HEK293 (cell line): Measurements from ENCODE around the gene MRPL43.
A peak's percentile ranks its signal among the peaks of the same experiment; 100 is the strongest.

Experiments
- GFI1B ChIP-seq: fragments of 450-650 bp; formaldehyde crosslinking; IDR thresholded peaks from 2 replicates; pipeline ENCODE4 v1.5.1; 2016; ENCODE audit warnings: missing biosample characterization, missing genetic modification characterization
- HOXA7 ChIP-seq: sonication (generic); formaldehyde crosslinking; IDR thresholded peaks from 2 replicates; pipeline ENCODE4 v1.8.1; 2022; ENCODE audit warnings: missing genetic modification reagents, borderline replicate concordance
- HOXD13 ChIP-seq: sonication (generic); formaldehyde crosslinking; IDR thresholded peaks from 2 replicates; pipeline ENCODE4 v1.8.0; 2022; ENCODE audit warnings: missing genetic modification reagents, borderline replicate concordance
- MYNN ChIP-seq: fragments of 450-650 bp; formaldehyde crosslinking; IDR thresholded peaks from 2 replicates; pipeline ENCODE4 v1.5.1; 2016; ENCODE audit warnings: missing biosample characterization, missing genetic modification characterization, borderline replicate concordance
- WT1 ChIP-seq: fragments of 450-650 bp; formaldehyde crosslinking; IDR thresholded peaks from 2 replicates; pipeline ENCODE4 v1.5.1; 2016; ENCODE audit warnings: missing biosample characterization, missing genetic modification characterization
- ZBTB20 ChIP-seq: fragments of 450-650 bp; formaldehyde crosslinking; IDR thresholded peaks from 2 replicates; pipeline ENCODE4 v1.5.1; 2016; ENCODE audit warnings: missing biosample characterization, missing genetic modification characterization
- ZFP3 ChIP-seq: fragments of 450-650 bp; formaldehyde crosslinking; IDR thresholded peaks from 2 replicates; pipeline ENCODE4 v1.5.1; 2016; ENCODE audit warnings: low read depth, missing biosample characterization, missing genetic modification characterization
- ZNF155 ChIP-seq: fragments of 450-650 bp; formaldehyde crosslinking; IDR thresholded peaks from 2 replicates; pipeline ENCODE4 v1.5.1; 2016; ENCODE audit warnings: missing biosample characterization, missing genetic modification characterization
- ZNF423 ChIP-seq: fragments of 450-650 bp; formaldehyde crosslinking; IDR thresholded peaks from 2 replicates; pipeline ENCODE4 v1.5.1; 2016; ENCODE audit warnings: missing biosample characterization, missing genetic modification characterization
- ZNF529 ChIP-seq: fragments of 450-650 bp; formaldehyde crosslinking; IDR thresholded peaks from 2 replicates; pipeline ENCODE4 v1.5.1; 2017; ENCODE audit warnings: missing genetic modification characterization, missing biosample characterization; ENCODE audit not compliant: insufficient replicate concordance
- ZNF707 ChIP-seq: fragments of 450-650 bp; formaldehyde crosslinking; IDR thresholded peaks from 2 replicates; pipeline ENCODE4 v1.5.1; 2016; ENCODE audit warnings: missing biosample characterization, missing genetic modification characterization
- TF ChIP-seq, protein P1 (sequence below): fragments of 450-650 bp; formaldehyde crosslinking; IDR thresholded peaks from 2 replicates; pipeline ENCODE4 v1.5.0; 2017; ENCODE audit warnings: missing biosample characterization, missing genetic modification characterization, borderline replicate concordance
- TF ChIP-seq, protein P2 (sequence below): fragments of 450-650 bp; formaldehyde crosslinking; IDR thresholded peaks from 2 replicates; pipeline ENCODE4 v1.5.1; 2016; ENCODE audit warnings: missing biosample characterization, missing genetic modification characterization
- TF ChIP-seq, protein P3 (sequence below): fragments of 450-650 bp; IDR thresholded peaks from 2 replicates; pipeline ENCODE4 v1.5.1; 2018; ENCODE audit warnings: missing biosample characterization, mild to moderate bottlenecking, missing genetic modification characterization
- TF ChIP-seq, protein P4 (sequence below): fragments of 450-650 bp; formaldehyde crosslinking; IDR thresholded peaks from 2 replicates; pipeline ENCODE4 v1.5.1; 2016; ENCODE audit warnings: missing biosample characterization, missing genetic modification characterization
- TF ChIP-seq, protein P5 (sequence below): fragments of 450-650 bp; formaldehyde crosslinking; IDR thresholded peaks from 2 replicates; pipeline ENCODE4 v1.5.1; 2016; ENCODE audit warnings: missing biosample characterization, missing genetic modification characterization, borderline replicate concordance
- TF ChIP-seq, protein P6 (sequence below): fragments of 450-650 bp; formaldehyde crosslinking; IDR thresholded peaks from 2 replicates; pipeline ENCODE4 v1.5.1; 2016; ENCODE audit warnings: missing biosample characterization, missing genetic modification characterization, low read depth
- TF ChIP-seq, protein P7 (sequence below): fragments of 450-650 bp; formaldehyde crosslinking; IDR thresholded peaks from 2 replicates; pipeline ENCODE4 v1.5.1; 2017; ENCODE audit warnings: missing biosample characterization, missing genetic modification characterization
- TF ChIP-seq, protein P8 (sequence below): IDR thresholded peaks from 2 replicates; pipeline ENCODE4 v1.6.1; 2011; ENCODE audit warnings: mild to moderate bottlenecking, low read depth, low read length, borderline replicate concordance

Gene MRPL43

DNA sequence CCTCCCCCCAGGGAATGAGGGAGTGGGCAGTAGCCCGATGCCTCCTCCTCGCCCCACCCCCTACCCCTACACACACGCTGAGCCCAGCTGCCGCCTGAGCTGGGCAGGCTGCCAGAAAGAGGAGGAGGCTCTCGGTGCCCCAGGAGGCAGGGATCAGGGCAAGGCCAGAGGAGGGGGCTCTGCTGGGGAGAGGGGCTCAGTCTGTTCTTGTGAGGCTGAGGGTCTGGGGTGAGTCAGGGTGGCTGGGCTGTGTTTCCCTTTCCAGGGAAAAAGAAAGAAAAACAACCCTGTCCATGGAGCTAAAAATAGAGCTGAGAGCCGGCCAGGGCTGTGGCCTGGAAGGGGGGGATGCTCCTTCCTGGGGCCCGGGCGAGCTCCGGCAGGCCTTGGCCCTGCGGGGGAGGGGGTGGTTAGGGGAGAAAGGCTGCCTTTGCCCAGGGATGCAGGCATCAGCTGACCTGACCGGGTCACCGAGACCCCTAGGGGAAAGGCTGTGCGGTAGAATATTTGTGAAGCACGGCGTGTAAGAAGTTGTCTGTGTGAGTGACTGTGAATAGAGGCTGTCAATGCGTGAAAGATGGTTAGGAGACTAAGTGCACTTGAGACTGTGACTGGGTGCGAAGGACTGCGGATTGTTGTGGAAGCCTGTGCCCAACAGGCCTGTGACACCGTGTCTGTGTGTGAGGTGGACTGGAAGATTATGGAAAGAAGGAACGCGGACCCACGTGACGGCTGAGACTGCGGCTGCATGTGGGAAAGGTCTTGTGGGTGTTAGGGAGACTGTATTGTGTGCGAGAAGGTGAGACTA, 11.1 kb upstream of the MRPL43 start (continued):
- TF ChIP-seq, protein P1, sequence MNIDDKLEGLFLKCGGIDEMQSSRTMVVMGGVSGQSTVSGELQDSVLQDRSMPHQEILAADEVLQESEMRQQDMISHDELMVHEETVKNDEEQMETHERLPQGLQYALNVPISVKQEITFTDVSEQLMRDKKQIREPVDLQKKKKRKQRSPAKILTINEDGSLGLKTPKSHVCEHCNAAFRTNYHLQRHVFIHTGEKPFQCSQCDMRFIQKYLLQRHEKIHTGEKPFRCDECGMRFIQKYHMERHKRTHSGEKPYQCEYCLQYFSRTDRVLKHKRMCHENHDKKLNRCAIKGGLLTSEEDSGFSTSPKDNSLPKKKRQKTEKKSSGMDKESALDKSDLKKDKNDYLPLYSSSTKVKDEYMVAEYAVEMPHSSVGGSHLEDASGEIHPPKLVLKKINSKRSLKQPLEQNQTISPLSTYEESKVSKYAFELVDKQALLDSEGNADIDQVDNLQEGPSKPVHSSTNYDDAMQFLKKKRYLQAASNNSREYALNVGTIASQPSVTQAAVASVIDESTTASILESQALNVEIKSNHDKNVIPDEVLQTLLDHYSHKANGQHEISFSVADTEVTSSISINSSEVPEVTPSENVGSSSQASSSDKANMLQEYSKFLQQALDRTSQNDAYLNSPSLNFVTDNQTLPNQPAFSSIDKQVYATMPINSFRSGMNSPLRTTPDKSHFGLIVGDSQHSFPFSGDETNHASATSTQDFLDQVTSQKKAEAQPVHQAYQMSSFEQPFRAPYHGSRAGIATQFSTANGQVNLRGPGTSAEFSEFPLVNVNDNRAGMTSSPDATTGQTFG (tag by site-specific recombination), result no peak
- TF ChIP-seq, protein P2, sequence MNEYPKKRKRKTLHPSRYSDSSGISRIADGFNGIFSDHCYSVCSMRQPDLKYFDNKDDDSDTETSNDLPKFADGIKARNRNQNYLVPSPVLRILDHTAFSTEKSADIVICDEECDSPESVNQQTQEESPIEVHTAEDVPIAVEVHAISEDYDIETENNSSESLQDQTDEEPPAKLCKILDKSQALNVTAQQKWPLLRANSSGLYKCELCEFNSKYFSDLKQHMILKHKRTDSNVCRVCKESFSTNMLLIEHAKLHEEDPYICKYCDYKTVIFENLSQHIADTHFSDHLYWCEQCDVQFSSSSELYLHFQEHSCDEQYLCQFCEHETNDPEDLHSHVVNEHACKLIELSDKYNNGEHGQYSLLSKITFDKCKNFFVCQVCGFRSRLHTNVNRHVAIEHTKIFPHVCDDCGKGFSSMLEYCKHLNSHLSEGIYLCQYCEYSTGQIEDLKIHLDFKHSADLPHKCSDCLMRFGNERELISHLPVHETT (tag by site-specific recombination), result no peak
- TF ChIP-seq, protein P3, sequence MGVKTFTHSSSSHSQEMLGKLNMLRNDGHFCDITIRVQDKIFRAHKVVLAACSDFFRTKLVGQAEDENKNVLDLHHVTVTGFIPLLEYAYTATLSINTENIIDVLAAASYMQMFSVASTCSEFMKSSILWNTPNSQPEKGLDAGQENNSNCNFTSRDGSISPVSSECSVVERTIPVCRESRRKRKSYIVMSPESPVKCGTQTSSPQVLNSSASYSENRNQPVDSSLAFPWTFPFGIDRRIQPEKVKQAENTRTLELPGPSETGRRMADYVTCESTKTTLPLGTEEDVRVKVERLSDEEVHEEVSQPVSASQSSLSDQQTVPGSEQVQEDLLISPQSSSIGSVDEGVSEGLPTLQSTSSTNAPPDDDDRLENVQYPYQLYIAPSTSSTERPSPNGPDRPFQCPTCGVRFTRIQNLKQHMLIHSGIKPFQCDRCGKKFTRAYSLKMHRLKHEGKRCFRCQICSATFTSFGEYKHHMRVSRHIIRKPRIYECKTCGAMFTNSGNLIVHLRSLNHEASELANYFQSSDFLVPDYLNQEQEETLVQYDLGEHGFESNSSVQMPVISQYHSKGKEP (tag by site-specific recombination), result no peak
- no peak for TF ChIP-seq ZNF707
- TF ChIP-seq, protein P4, sequence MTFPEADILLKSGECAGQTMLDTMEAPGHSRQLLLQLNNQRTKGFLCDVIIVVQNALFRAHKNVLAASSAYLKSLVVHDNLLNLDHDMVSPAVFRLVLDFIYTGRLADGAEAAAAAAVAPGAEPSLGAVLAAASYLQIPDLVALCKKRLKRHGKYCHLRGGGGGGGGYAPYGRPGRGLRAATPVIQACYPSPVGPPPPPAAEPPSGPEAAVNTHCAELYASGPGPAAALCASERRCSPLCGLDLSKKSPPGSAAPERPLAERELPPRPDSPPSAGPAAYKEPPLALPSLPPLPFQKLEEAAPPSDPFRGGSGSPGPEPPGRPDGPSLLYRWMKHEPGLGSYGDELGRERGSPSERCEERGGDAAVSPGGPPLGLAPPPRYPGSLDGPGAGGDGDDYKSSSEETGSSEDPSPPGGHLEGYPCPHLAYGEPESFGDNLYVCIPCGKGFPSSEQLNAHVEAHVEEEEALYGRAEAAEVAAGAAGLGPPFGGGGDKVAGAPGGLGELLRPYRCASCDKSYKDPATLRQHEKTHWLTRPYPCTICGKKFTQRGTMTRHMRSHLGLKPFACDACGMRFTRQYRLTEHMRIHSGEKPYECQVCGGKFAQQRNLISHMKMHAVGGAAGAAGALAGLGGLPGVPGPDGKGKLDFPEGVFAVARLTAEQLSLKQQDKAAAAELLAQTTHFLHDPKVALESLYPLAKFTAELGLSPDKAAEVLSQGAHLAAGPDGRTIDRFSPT (tag by site-specific recombination), result peak; percentile 77; the same call in 1 of the 2 replicates
- TF ChIP-seq GFI1B (tag by site-specific recombination), result no peak
- TF ChIP-seq MYNN, result no peak
- TF ChIP-seq ZNF423 (tag by site-specific recombination), result no peak
- TF ChIP-seq, protein P5, sequence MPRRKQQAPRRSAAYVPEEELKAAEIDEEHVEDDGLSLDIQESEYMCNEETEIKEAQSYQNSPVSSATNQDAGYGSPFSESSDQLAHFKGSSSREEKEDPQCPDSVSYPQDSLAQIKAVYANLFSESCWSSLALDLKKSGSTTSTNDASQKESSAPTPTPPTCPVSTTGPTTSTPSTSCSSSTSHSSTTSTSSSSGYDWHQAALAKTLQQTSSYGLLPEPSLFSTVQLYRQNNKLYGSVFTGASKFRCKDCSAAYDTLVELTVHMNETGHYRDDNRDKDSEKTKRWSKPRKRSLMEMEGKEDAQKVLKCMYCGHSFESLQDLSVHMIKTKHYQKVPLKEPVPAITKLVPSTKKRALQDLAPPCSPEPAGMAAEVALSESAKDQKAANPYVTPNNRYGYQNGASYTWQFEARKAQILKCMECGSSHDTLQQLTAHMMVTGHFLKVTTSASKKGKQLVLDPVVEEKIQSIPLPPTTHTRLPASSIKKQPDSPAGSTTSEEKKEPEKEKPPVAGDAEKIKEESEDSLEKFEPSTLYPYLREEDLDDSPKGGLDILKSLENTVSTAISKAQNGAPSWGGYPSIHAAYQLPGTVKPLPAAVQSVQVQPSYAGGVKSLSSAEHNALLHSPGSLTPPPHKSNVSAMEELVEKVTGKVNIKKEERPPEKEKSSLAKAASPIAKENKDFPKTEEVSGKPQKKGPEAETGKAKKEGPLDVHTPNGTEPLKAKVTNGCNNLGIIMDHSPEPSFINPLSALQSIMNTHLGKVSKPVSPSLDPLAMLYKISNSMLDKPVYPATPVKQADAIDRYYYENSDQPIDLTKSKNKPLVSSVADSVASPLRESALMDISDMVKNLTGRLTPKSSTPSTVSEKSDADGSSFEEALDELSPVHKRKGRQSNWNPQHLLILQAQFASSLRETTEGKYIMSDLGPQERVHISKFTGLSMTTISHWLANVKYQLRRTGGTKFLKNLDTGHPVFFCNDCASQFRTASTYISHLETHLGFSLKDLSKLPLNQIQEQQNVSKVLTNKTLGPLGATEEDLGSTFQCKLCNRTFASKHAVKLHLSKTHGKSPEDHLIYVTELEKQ, result no peak
- no peak for TF ChIP-seq ZNF155 (tag by site-specific recombination)
- TF ChIP-seq ZNF529, result no peak
- TF ChIP-seq WT1 (tag by site-specific recombination), result peak; percentile 79
- no peak for TF ChIP-seq ZFP3
- peak; percentile 99 for TF ChIP-seq ZBTB20
- TF ChIP-seq, protein P6, sequence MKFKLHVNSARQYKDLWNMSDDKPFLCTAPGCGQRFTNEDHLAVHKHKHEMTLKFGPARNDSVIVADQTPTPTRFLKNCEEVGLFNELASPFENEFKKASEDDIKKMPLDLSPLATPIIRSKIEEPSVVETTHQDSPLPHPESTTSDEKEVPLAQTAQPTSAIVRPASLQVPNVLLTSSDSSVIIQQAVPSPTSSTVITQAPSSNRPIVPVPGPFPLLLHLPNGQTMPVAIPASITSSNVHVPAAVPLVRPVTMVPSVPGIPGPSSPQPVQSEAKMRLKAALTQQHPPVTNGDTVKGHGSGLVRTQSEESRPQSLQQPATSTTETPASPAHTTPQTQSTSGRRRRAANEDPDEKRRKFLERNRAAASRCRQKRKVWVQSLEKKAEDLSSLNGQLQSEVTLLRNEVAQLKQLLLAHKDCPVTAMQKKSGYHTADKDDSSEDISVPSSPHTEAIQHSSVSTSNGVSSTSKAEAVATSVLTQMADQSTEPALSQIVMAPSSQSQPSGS (tag by site-specific recombination), result no peak
- TF ChIP-seq HOXD13 (CRISPR knock-in tag), result no peak
- TF ChIP-seq, protein P7, sequence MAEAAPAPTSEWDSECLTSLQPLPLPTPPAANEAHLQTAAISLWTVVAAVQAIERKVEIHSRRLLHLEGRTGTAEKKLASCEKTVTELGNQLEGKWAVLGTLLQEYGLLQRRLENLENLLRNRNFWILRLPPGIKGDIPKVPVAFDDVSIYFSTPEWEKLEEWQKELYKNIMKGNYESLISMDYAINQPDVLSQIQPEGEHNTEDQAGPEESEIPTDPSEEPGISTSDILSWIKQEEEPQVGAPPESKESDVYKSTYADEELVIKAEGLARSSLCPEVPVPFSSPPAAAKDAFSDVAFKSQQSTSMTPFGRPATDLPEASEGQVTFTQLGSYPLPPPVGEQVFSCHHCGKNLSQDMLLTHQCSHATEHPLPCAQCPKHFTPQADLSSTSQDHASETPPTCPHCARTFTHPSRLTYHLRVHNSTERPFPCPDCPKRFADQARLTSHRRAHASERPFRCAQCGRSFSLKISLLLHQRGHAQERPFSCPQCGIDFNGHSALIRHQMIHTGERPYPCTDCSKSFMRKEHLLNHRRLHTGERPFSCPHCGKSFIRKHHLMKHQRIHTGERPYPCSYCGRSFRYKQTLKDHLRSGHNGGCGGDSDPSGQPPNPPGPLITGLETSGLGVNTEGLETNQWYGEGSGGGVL, result peak; percentile 95
- TF ChIP-seq, protein P8, sequence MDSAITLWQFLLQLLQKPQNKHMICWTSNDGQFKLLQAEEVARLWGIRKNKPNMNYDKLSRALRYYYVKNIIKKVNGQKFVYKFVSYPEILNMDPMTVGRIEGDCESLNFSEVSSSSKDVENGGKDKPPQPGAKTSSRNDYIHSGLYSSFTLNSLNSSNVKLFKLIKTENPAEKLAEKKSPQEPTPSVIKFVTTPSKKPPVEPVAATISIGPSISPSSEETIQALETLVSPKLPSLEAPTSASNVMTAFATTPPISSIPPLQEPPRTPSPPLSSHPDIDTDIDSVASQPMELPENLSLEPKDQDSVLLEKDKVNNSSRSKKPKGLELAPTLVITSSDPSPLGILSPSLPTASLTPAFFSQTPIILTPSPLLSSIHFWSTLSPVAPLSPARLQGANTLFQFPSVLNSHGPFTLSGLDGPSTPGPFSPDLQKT, result no peak
- no peak for TF ChIP-seq HOXA7
- TF ChIP-seq, all 188 proteins: peak for 37
